CD14-positive monocyte (primary cell): ENCODE results near the gene PTPRN2. TPM values are rescaled to one million over a fixed set of nuclear protein-coding genes. Genes with fewer than 3 reads are reported as not detected.

ENCODE experiments used
- DNase-seq, 3 donors: peaks; one replicate each; pipeline ENCODE4 v3.0.0-alpha.2; 2011 to 2022
- H2AFZ ChIP-seq: 2 replicates; pipeline ENCODE4 v1.6.0; 2012; ENCODE audit warnings: mild to moderate bottlenecking, low read depth, low read length, inconsistent platforms; ENCODE audit not compliant: insufficient read depth, poor library complexity, severe bottlenecking
- H3K27ac ChIP-seq, 2 donors: 1 replicate in 1 of 2; 2 replicates in 1 of 2; pipeline ENCODE4 v1.5.1; 2012 to 2013; ENCODE audit warnings: low read length in 2 of 2, control low read depth in 1 of 2, inconsistent platforms in 1 of 2, low read depth in 1 of 2, mild to moderate bottlenecking in 1 of 2
- H3K27me3 ChIP-seq, 2 donors: one replicate each; pipeline versions ENCODE4 v1.6.0 to v1.6.1; 2011 to 2013; ENCODE audit warnings: low read length in 2 of 2; ENCODE audit not compliant: control insufficient read depth in 2 of 2, insufficient read depth in 2 of 2
- H3K36me3 ChIP-seq, 2 donors: replicated peaks in 1 of 2; 1 replicate in 1 of 2; 2 replicates in 1 of 2; pipeline versions ENCODE4 v1.5.1 to v1.6.1; 2012 to 2013; ENCODE audit warnings: low read length in 2 of 2, control low read depth in 1 of 2, inconsistent platforms in 1 of 2, mild to moderate bottlenecking in 1 of 2; ENCODE audit not compliant: insufficient read depth in 2 of 2, control insufficient read depth in 1 of 2
- H3K4me1 ChIP-seq, 2 donors: 1 replicate in 1 of 2; 2 replicates in 1 of 2; pipeline versions ENCODE4 v1.5.1 to v1.6.1; 2012 to 2013; ENCODE audit warnings: low read length in 2 of 2, control low read depth in 1 of 2, inconsistent platforms in 1 of 2, mild to moderate bottlenecking in 1 of 2, moderate library complexity in 1 of 2; ENCODE audit not compliant: insufficient read depth in 2 of 2, control insufficient read depth in 1 of 2
- H3K4me2 ChIP-seq: replicated peaks from 2 replicates; pipeline ENCODE3; 2012; ENCODE audit warnings: low read length, moderate library complexity, mild to moderate bottlenecking; ENCODE audit not compliant: poor library complexity, severe bottlenecking; ENCODE audit errors: extremely low read depth
- H3K4me3 ChIP-seq, 3 experiments: fragments of 200-600 bp in 1 of 3; sonication (generic) in 1 of 3; replicated peaks in 1 of 3; 1 replicate in 2 of 3; 2 replicates in 1 of 3; pipeline ENCODE4 v1.5.1; 2011 to 2013; ENCODE audit warnings: low read length in 3 of 3, mild to moderate bottlenecking in 3 of 3, control low read depth in 2 of 3, low read depth in 2 of 3, inconsistent platforms in 1 of 3, moderate library complexity in 1 of 3
- H3K79me2 ChIP-seq: 2 replicates; pipeline ENCODE4 v1.6.0; 2012; ENCODE audit warnings: mild to moderate bottlenecking, control low read depth, inconsistent platforms, low read length, moderate library complexity; ENCODE audit not compliant: insufficient read depth
- H3K9ac ChIP-seq: 2 replicates; pipeline ENCODE4 v1.6.0; 2017; ENCODE audit warnings: low read length, mild to moderate bottlenecking; ENCODE audit not compliant: insufficient read depth, poor library complexity, severe bottlenecking
- H3K9me3 ChIP-seq, 2 donors: replicated peaks in 1 of 2; 1 replicate in 1 of 2; 2 replicates in 1 of 2; pipeline versions ENCODE4 v1.5.1 to v1.6.1; 2012 to 2013; ENCODE audit warnings: low read length in 2 of 2, control low read depth in 1 of 2; ENCODE audit not compliant: control insufficient read depth in 1 of 2, insufficient read depth in 1 of 2
- H4K20me1 ChIP-seq: 2 replicates; pipeline ENCODE4 v1.6.0; 2012; ENCODE audit warnings: mild to moderate bottlenecking, low read length, control low read depth, moderate library complexity; ENCODE audit not compliant: insufficient read depth
- H3K27ac Mint-ChIP-seq, 7 donors: one replicate each; pipeline ENCODE4 v1.8.0; 2020; ENCODE audit warnings: mild to moderate bottlenecking in 7 of 7, mixed read lengths in 7 of 7, moderate library complexity in 6 of 7, inconsistent platforms in 2 of 7
- H3K27me3 Mint-ChIP-seq, 3 donors: one replicate each; pipeline ENCODE4 v1.8.0; 2021 to 2022; ENCODE audit warnings: low read depth in 3 of 3, mild to moderate bottlenecking in 3 of 3, mixed read lengths in 3 of 3, moderate library complexity in 3 of 3, inconsistent platforms in 1 of 3
- H3K36me3 Mint-ChIP-seq, 2 donors: one replicate each; pipeline ENCODE4 v1.8.0; 2020; ENCODE audit warnings: mixed read lengths in 2 of 2, inconsistent platforms in 1 of 2, mild to moderate bottlenecking in 1 of 2
- H3K4me1 Mint-ChIP-seq: one replicate; pipeline ENCODE4 v1.8.0; 2020; ENCODE audit warnings: mild to moderate bottlenecking, mixed read lengths
- H3K4me3 Mint-ChIP-seq, 2 donors: one replicate each; pipeline ENCODE4 v1.8.0; 2020; ENCODE audit warnings: mild to moderate bottlenecking in 2 of 2, mixed read lengths in 2 of 2, moderate library complexity in 1 of 2
- H3K9me3 Mint-ChIP-seq, 7 donors: one replicate each; pipeline ENCODE4 v1.8.0; 2020 to 2022; ENCODE audit warnings: mixed read lengths in 7 of 7, mild to moderate bottlenecking in 6 of 7, moderate library complexity in 6 of 7, inconsistent platforms in 2 of 7
- WGBS: methylation state at CpG from one replicate; pipeline ENCODE4 v1.1.5; 2013; ENCODE audit warnings: missing lambda C conversion rate; ENCODE audit not compliant: insufficient coverage; 5-methylcytosine and 5-hydroxymethylcytosine counted together
- intact Hi-C, 2 donors: fragments of 100-400 bp; cut with micrococcal nuclease; formaldehyde crosslinking; loops; one replicate each; pipeline versions ENCODE4 v1.15.0 to v1.15.1; 2023
- polyA plus RNA-seq, 3 donors: library from polyadenylated mRNA; depleted of rRNA in 1 of 3; unstranded in 2 of 3; stranded (reverse) in 1 of 3; fragments of 300-500 nt in 2 of 3; fragments of >200 nt in 1 of 3; fragmentation: Illumina TruSeq in 2 of 3; gene quantifications; 1 replicate in 2 of 3; 2 replicates in 1 of 3; pipeline ENCODE4 v1.2.3, GENCODE V29; 2012 to 2021
- TF ChIP-seq, protein P1 (sequence below): fragments of 200-600 bp; IDR thresholded peaks from one replicate; pipeline ENCODE4 v1.8.0; 2022; ENCODE audit warnings: antibody characterized with exemption, mild to moderate bottlenecking

Gene PTPRN2
- polyA plus RNA-seq, 3 donors, result 0.25 to 1.4 (median 0.97) TPM

GRCh38 chr7:157574914-157575586, 1012.6 kb downstream of the PTPRN2 start:
- H3K9me3 Mint-ChIP-seq, result peaks cover 0 to 8% (median 2%) of the 10 kb centered on the region in 7 donors
- TF ChIP-seq, protein P1, sequence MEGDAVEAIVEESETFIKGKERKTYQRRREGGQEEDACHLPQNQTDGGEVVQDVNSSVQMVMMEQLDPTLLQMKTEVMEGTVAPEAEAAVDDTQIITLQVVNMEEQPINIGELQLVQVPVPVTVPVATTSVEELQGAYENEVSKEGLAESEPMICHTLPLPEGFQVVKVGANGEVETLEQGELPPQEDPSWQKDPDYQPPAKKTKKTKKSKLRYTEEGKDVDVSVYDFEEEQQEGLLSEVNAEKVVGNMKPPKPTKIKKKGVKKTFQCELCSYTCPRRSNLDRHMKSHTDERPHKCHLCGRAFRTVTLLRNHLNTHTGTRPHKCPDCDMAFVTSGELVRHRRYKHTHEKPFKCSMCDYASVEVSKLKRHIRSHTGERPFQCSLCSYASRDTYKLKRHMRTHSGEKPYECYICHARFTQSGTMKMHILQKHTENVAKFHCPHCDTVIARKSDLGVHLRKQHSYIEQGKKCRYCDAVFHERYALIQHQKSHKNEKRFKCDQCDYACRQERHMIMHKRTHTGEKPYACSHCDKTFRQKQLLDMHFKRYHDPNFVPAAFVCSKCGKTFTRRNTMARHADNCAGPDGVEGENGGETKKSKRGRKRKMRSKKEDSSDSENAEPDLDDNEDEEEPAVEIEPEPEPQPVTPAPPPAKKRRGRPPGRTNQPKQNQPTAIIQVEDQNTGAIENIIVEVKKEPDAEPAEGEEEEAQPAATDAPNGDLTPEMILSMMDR, result no peak
- intact Hi-C loops, result no loop called here
- no peak overlapping the region for H3K27ac Mint-ChIP-seq
- H3K36me3 ChIP-seq, result no peaks in the 10 kb centered on the region
- H3K9me3 ChIP-seq, result no peaks in the 10 kb centered on the region
- peak overlapping the region in 1 of 2 donors; percentile 46 for H3K4me3 Mint-ChIP-seq
- peaks cover 0 to 4% of the 10 kb centered on the region in 2 donors for H3K4me1 ChIP-seq
- H3K4me1 Mint-ChIP-seq, result peaks cover 2% of the 10 kb centered on the region
- peaks cover 0 to 2% of the 10 kb centered on the region in 2 donors for H3K27me3 ChIP-seq
- no peak overlapping the region for H3K9ac ChIP-seq
- no peak overlapping the region for H3K27ac ChIP-seq
- H3K27me3 Mint-ChIP-seq, result peaks cover 18 to 28% (median 28%) of the 10 kb centered on the region in 3 donors
- no peak overlapping the region for H3K4me2 ChIP-seq
- 76% methylated on average over 13 of the region's 15 CpGs for WGBS
- no peaks in the 10 kb centered on the region for H3K79me2 ChIP-seq
- no peaks in the 10 kb centered on the region for H3K36me3 Mint-ChIP-seq
- no peak overlapping the region for H3K4me3 ChIP-seq
- H4K20me1 ChIP-seq, result no peaks in the 10 kb centered on the region
- H2AFZ ChIP-seq, result no peak overlapping the region
- DNase-seq, result no peak

DNA sequence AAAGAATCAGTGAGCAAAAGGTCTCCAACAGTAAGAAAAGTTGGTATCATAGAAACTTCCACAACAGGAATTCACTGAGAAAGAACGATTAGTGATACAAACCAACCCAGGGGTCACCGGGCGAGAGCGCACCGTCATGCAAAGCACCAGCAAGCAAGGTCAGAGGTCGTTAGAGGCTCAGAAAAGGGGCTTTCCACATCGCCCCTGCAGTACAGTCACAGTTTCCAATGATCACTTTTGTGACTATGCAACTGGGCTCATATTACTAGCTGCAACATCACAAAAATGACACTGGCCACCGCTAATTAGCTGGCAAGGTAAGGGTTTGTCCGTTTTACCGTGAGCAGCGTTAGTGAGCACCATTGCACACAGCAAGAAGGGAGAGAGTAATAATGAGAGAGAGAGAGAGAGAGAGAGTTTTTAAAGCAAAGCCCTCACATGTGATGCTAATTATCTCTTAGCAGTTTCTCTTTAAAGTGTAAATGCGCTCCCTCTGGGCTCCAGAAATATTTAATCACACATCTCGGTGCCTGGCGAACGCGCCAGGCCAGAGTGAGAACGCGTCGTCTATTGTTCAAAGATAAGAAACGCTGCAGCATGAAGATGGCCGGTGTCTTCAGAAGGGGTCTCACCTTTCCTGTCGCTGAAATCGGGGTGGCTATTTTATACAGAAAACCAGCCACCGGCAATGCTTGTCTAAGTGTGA, 1013.4 kb downstream of the PTPRN2 start:
- 97% methylated on average over 18 of the region's 24 CpGs for WGBS
- DNase-seq, result no peak
- no peak overlapping the region for H3K4me3 ChIP-seq
- no peaks in the 10 kb centered on the region for H3K9me3 ChIP-seq
- H2AFZ ChIP-seq, result no peak overlapping the region
- H3K27me3 ChIP-seq, result peaks cover 0 to 2% of the 10 kb centered on the region in 2 donors
- H3K9ac ChIP-seq, result no peak overlapping the region
- no peaks in the 10 kb centered on the region for H3K79me2 ChIP-seq
- H3K27ac Mint-ChIP-seq, result no peak overlapping the region
- H3K4me1 Mint-ChIP-seq, result peaks cover 6% of the 10 kb centered on the region
- intact Hi-C loops, result no loop called here
- no peaks in the 10 kb centered on the region for H4K20me1 ChIP-seq
- peaks cover 3 to 5% of the 10 kb centered on the region in 2 donors for H3K4me1 ChIP-seq
- H3K27ac ChIP-seq, result no peak overlapping the region
- no peaks in the 10 kb centered on the region for H3K36me3 Mint-ChIP-seq
- H3K4me3 Mint-ChIP-seq, result no peak overlapping the region
- no peaks in the 10 kb centered on the region for H3K36me3 ChIP-seq
- H3K4me2 ChIP-seq, result no peak overlapping the region
- H3K9me3 Mint-ChIP-seq, result peaks cover 0 to 8% (median 2%) of the 10 kb centered on the region in 7 donors
- TF ChIP-seq, protein P1, result no peak
- peaks cover 17 to 30% (median 28%) of the 10 kb centered on the region in 3 donors for H3K27me3 Mint-ChIP-seq
